ENCODE results near the gene INPP5K.
A peak's percentile ranks its signal among the peaks of the same experiment; 100 is the strongest.
"Not testable (repeated sequence)": the region's sequence is repeated elsewhere in the genome, so short reads cannot be mapped to it uniquely, and the experiment has no call there.

The INPP5K gene

DNA sequence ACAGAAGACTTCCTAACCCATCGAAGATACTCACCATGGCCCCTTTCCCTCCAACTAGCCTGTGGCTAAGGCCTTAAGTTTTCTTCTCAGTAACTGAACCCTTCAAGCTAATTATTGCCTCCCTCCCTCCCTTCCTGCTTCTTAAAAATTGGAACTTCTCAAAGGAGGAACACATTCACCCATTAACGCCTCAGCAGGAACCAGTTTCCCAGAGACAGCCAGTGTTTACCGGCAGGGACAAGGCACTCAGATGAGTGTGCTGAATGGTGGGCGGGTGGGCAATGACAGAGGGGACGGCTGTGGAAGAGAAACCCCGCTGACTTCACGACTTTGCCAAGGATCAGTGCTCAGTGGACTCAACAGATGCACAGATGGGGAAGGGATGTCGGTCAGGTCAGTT is 25.9 kb upstream of the INPP5K start:
- Histone ChIP-seq H3K9me3 (ENCODE audit: control insufficient read depth, insufficient read depth, low read length) (no peaks in the 10 kb centered on the region), H3K27me3 (ENCODE audit: control insufficient read depth, insufficient read depth, low read length) (no peaks in the 10 kb centered on the region), H3K27ac (ENCODE audit: low read depth, low read length) (peak overlapping the region; percentile 46), H3K36me3 (ENCODE audit: control insufficient read depth, insufficient read depth, low read length) (peaks cover 63% of the 10 kb centered on the region), H3K4me3 (ENCODE audit: low read depth, low read length) (no peak overlapping the region), H3K9ac (ENCODE audit: low read depth, low read length) (no peak overlapping the region), H3K4me1 (ENCODE audit: control insufficient read depth, insufficient read depth, low read length) (no peaks in the 10 kb centered on the region)

DNA sequence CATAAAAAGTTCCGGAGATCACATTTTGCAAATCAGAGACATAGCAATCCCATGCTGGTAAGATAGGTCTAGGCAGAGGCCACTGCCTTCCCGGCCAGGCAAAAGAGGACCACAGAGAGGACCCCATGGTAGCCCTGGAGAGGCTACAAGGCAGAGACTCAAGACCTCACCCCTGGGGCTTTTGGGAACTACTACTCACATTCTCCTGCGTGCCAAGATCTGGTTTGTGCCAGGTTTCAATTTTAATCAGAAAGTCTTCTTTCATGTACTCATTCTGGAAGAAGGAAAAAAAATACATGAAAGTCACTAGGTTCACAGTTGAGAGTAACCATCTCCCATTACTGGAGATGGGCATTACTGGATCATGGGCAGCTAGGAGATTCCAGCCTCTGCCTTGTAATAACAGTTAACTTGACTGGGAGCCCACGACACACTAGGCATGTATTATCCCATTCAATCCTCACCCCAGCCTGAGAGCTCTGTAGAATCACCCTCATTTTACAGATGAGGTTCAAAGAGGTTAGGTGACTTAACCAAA is 25.0 kb upstream of the INPP5K start:
- Histone ChIP-seq H3K4me1 (ENCODE audit: control insufficient read depth, insufficient read depth, low read length) (no peaks in the 10 kb centered on the region), H3K36me3 (ENCODE audit: control insufficient read depth, insufficient read depth, low read length) (peaks cover 58% of the 10 kb centered on the region), H3K9me3 (ENCODE audit: control insufficient read depth, insufficient read depth, low read length) (no peaks in the 10 kb centered on the region), H3K4me3 (ENCODE audit: low read depth, low read length) (no peak overlapping the region), H3K27ac (ENCODE audit: low read depth, low read length) (no peak overlapping the region), H3K9ac (ENCODE audit: low read depth, low read length) (no peak overlapping the region), H3K27me3 (ENCODE audit: control insufficient read depth, insufficient read depth, low read length) (no peaks in the 10 kb centered on the region)

DNA sequence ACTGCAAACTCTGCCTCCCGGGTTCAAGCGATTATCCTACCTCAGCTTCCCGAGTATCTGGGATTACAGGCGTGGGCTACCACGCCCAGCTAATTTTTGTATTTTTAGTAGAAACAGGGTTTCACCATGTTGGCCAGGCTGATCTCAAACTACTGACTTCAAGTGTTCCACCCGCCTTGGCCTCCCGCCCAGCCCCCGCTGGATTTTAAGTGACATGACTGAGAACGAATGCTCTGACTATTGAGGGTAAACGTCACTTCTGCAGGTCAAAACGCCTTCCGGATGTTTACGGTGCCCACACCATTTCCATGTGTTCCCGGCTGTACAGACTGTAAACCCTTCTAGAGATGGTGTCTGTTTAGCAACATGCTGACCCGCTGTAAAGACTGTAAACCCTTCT is 23.4 kb upstream of the INPP5K start:
- H3K36me3 ChIP-seq (ENCODE audit: control insufficient read depth, insufficient read depth, low read length), result peaks cover 68% of the 10 kb centered on the region
- H3K9ac ChIP-seq (ENCODE audit: low read depth, low read length), result no peak overlapping the region

DNA sequence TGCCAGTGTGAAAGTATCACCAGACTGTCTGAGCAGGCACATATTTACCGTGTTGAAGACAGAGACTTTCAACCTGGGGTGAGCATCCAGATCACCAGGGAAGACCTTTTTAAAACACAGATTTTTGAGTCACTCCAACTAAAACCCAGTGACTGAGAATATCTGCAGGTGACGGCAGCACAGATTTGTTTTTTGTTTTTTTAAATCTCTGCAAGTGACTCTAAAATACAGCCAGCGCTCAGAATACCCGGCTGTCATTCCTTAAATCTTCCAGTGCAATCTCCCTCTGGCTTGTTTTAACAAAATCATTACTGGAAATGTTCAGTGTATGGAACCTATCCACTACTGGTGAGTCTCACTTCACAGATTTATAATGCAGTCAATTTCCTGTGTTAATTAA is 19.3 kb upstream of the INPP5K start:
- H3K27ac ChIP-seq (ENCODE audit: low read depth, low read length), result no peak overlapping the region
- no peaks in the 10 kb centered on the region for H3K4me1 ChIP-seq (ENCODE audit: control insufficient read depth, insufficient read depth, low read length)
- no peaks in the 10 kb centered on the region for H3K9me3 ChIP-seq (ENCODE audit: control insufficient read depth, insufficient read depth, low read length)
- H3K4me3 ChIP-seq (ENCODE audit: low read depth, low read length), result no peak overlapping the region
- H3K36me3 ChIP-seq (ENCODE audit: control insufficient read depth, insufficient read depth, low read length), result peaks cover 75% of the 10 kb centered on the region
- no peaks in the 10 kb centered on the region for H3K27me3 ChIP-seq (ENCODE audit: control insufficient read depth, insufficient read depth, low read length)
- H3K9ac ChIP-seq (ENCODE audit: low read depth, low read length), result no peak overlapping the region

More for the DNA sequence above, 23.4 kb upstream of the INPP5K start:
- Histone ChIP-seq H3K9me3 (ENCODE audit: control insufficient read depth, insufficient read depth, low read length) (no peaks in the 10 kb centered on the region), H3K27me3 (ENCODE audit: control insufficient read depth, insufficient read depth, low read length) (no peaks in the 10 kb centered on the region), H3K4me3 (ENCODE audit: low read depth, low read length) (no peak overlapping the region), H3K4me1 (ENCODE audit: control insufficient read depth, insufficient read depth, low read length) (no peaks in the 10 kb centered on the region), H3K27ac (ENCODE audit: low read depth, low read length) (no peak overlapping the region)

DNA sequence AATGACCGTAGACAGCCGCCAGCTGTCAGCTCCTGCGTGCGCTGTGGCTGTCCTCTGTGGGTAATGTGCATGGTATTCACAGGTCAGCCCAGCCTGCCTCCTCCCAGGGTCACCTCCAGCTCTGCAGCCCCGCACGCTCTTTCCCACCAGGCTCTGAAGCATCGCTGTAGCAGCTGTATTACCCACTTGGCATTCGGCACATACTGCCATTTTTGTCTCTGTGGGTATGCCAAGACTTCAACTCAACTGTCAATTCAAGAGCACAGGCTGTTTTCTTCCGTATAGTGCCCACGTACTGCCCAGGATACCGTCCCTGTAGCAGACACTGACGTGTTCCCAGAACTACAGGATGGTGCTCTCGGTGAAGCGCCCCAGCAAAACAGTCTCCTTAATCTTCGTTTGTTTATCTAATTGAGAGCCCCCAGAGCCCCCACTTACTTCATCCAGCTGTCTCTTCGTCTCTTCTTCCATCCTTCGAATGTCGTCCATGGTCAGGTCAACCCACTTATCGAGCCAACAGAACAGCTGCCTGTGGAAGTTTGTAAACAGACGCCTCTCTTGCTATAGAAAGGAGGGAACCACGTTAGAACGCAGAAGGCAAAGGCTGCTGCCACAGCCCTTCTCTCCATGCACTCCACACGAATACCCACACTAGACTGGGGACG is 17.4 kb upstream of the INPP5K start:
- no peaks in the 10 kb centered on the region for H3K4me1 ChIP-seq (ENCODE audit: control insufficient read depth, insufficient read depth, low read length)
- H3K9ac ChIP-seq (ENCODE audit: low read depth, low read length), result no peak overlapping the region
- H3K4me3 ChIP-seq (ENCODE audit: low read depth, low read length), result no peak overlapping the region
- H3K27ac ChIP-seq (ENCODE audit: low read depth, low read length), result no peak overlapping the region
- H3K9me3 ChIP-seq (ENCODE audit: control insufficient read depth, insufficient read depth, low read length), result no peaks in the 10 kb centered on the region
- no peaks in the 10 kb centered on the region for H3K27me3 ChIP-seq (ENCODE audit: control insufficient read depth, insufficient read depth, low read length)
- H3K36me3 ChIP-seq (ENCODE audit: control insufficient read depth, insufficient read depth, low read length), result peaks cover 69% of the 10 kb centered on the region

DNA sequence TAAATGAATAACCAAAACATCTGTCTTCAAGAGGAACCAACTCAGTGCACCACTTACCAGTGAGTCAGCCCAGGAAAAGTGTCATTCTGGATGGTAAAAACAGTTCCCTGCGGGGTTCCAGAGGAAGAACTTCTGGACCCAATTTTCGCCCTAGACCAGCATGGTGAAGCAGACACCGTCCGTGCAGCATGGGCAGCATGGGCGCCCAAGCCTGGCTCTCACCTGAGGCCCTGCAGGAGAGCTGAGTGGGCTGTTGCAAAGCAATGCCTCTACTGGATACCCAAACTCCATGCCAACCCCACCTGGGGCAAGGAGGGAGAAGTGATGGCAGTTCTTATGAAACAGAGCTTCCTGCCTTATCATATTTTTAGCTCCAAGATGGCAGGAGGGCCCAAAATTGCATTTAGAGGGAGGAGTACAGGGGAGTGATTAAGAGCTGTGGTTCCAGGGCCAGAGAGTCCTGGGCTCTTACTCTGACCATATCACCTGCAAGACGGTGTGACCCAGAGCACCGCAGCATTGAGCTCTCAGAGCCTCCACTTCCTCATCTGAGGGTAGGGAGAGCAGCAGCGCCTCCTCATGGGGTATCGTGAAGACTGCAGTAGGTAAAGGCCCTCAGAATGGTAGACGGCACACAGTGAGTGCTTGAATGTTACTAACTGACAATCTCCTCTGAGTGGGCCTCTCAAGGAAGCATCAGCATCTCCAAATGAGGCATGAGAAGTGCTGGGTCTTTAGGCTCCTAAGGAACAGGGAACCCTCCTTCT is 16.6 kb upstream of the INPP5K start:
- peaks cover 61% of the 10 kb centered on the region for H3K36me3 ChIP-seq (ENCODE audit: control insufficient read depth, insufficient read depth, low read length)
- no peaks in the 10 kb centered on the region for H3K27me3 ChIP-seq (ENCODE audit: control insufficient read depth, insufficient read depth, low read length)
- H3K27ac ChIP-seq (ENCODE audit: low read depth, low read length), result no peak overlapping the region
- no peaks in the 10 kb centered on the region for H3K4me1 ChIP-seq (ENCODE audit: control insufficient read depth, insufficient read depth, low read length)
- no peak overlapping the region for H3K4me3 ChIP-seq (ENCODE audit: low read depth, low read length)
- no peaks in the 10 kb centered on the region for H3K9me3 ChIP-seq (ENCODE audit: control insufficient read depth, insufficient read depth, low read length)
- H3K9ac ChIP-seq (ENCODE audit: low read depth, low read length), result no peak overlapping the region

DNA sequence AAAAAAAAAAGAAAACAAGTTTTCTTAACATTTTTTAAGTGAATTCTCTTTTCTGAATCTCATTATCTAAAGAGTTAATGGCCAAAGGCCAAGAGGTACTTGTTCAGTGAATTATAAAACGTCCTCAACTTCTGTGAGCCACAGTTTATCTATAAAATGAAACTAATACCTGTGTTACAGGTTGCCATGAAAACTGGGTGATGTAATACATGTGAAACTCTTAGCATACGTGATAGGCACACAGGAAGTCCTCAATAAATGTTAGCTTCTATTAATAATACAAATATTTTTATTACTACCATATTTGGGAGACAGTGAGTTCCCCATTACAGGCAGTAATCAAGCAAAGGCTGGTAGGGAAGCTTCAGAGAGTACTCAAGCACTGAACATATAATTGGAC is 13.5 kb upstream of the INPP5K start:
- H3K9ac ChIP-seq (ENCODE audit: low read depth, low read length), result no peak overlapping the region
- no peak overlapping the region for H3K27ac ChIP-seq (ENCODE audit: low read depth, low read length)
- peaks cover 63% of the 10 kb centered on the region for H3K36me3 ChIP-seq (ENCODE audit: control insufficient read depth, insufficient read depth, low read length)
- no peak overlapping the region for H3K4me3 ChIP-seq (ENCODE audit: low read depth, low read length)
- no peaks in the 10 kb centered on the region for H3K27me3 ChIP-seq (ENCODE audit: control insufficient read depth, insufficient read depth, low read length)
- no peaks in the 10 kb centered on the region for H3K4me1 ChIP-seq (ENCODE audit: control insufficient read depth, insufficient read depth, low read length)
- no peaks in the 10 kb centered on the region for H3K9me3 ChIP-seq (ENCODE audit: control insufficient read depth, insufficient read depth, low read length)

DNA sequence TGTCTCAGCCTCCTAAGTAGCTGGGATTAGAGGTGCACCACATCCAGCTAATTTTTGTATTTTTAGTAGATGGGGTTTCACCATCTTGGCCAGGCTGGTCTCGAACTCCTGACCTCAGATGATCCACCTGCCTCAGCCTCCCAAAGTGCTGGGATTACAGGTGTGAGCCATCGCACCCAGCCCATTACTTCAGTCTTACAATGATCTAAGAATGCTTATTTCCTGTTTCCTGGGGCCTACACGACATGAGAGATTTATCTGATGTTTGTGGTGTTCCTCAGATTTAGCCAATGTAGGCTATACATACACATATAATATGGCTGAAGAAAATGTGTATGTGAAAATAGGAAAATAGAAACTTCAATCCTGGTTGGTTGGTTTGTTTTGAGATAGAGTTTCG is 10.5 kb upstream of the INPP5K start:
- H3K9ac ChIP-seq (ENCODE audit: low read depth, low read length); H3K27ac ChIP-seq (ENCODE audit: low read depth, low read length); H3K27me3 ChIP-seq (ENCODE audit: control insufficient read depth, insufficient read depth, low read length); H3K4me3 ChIP-seq (ENCODE audit: low read depth, low read length); H3K4me1 ChIP-seq (ENCODE audit: control insufficient read depth, insufficient read depth, low read length); H3K9me3 ChIP-seq (ENCODE audit: control insufficient read depth, insufficient read depth, low read length): not testable (repeated sequence)
- H3K36me3 ChIP-seq (ENCODE audit: control insufficient read depth, insufficient read depth, low read length), result peaks cover 44% of the 10 kb centered on the region

DNA sequence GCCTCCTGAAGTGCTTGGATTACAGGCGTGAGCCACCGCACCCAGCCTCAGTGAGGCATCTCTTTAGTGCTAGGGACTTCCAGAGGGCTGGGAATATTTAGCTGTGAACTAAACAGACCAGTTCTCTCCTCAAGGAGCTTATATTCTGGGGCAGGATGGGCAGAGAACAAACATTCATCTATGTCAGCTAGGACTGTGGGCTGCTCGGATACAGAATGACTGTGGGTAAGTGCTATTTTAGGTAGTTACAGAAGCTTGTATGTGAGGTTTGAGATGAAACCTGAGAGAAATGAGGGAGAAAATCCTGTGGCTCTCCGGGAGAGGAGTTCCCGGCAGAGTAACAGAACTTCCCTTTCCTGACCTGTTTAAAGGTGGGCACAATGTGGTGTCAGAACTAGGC is 6.2 kb upstream of the INPP5K start:
- Histone ChIP-seq H3K27me3 (ENCODE audit: control insufficient read depth, insufficient read depth, low read length) (no peaks in the 10 kb centered on the region), H3K36me3 (ENCODE audit: control insufficient read depth, insufficient read depth, low read length) (peaks cover 35% of the 10 kb centered on the region), H3K4me1 (ENCODE audit: control insufficient read depth, insufficient read depth, low read length) (no peaks in the 10 kb centered on the region), H3K4me3 (ENCODE audit: low read depth, low read length) (no peak overlapping the region), H3K27ac (ENCODE audit: low read depth, low read length) (no peak overlapping the region), H3K9ac (ENCODE audit: low read depth, low read length) (no peak overlapping the region), H3K9me3 (ENCODE audit: control insufficient read depth, insufficient read depth, low read length) (no peaks in the 10 kb centered on the region)

DNA sequence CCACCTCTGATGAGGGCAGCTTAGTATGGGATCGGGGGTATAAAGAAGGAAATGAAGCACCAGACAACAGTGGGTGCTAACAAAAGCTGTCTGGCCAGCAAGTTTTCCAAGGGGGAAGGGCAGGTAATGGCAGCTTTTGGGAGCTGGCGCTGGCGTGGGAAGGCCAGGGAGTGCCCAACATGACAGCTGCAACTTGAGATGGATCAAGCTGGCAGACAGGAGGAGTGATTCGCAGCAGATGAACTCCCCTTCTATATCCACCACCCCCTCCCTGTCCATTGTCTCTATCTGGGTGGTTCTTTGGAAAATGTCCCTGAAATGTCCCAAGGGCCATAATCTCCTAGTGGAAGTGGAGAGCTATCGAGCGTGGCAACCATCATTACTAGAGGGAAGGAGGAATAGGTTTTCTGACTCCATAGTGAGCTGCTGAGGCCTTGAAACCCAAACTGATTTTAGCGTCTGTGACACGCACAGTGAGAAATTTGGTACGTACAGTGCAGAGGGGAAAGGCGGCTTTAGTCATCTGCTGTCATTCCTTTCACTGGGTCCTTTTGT is 4.8 kb upstream of the INPP5K start:
- Histone ChIP-seq H3K36me3 (ENCODE audit: control insufficient read depth, insufficient read depth, low read length) (peaks cover 24% of the 10 kb centered on the region), H3K27ac (ENCODE audit: low read depth, low read length) (no peak overlapping the region), H3K9ac (ENCODE audit: low read depth, low read length) (no peak overlapping the region), H3K4me3 (ENCODE audit: low read depth, low read length) (no peak overlapping the region), H3K27me3 (ENCODE audit: control insufficient read depth, insufficient read depth, low read length) (no peaks in the 10 kb centered on the region), H3K4me1 (ENCODE audit: control insufficient read depth, insufficient read depth, low read length) (no peaks in the 10 kb centered on the region), H3K9me3 (ENCODE audit: control insufficient read depth, insufficient read depth, low read length) (no peaks in the 10 kb centered on the region)

DNA sequence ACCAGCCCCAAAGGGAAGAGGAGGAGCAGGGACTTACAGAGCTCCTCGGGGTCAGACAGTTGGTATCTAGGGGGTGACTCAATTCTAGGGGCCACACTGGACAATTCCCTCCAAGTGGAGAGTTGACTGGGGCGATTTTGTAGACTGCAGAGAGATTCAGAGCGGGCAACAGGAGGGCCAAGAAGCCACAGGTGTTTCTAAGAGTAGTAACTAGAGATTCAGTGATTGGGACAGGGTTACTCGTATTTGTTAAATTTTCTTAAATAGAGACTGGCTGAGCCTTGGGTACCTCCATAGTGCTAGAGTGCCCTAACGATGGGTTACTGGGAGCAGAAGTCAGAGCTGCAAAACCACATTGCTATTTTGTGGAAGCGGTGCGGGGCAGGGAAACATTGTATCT is 3.3 kb upstream of the INPP5K start:
- no peak overlapping the region for H3K4me3 ChIP-seq (ENCODE audit: low read depth, low read length)
- peaks cover 20% of the 10 kb centered on the region; the same call in 1 of the 2 replicates for H3K36me3 ChIP-seq (ENCODE audit: control insufficient read depth, insufficient read depth, low read length)
- H3K4me1 ChIP-seq (ENCODE audit: control insufficient read depth, insufficient read depth, low read length), result peaks cover 4% of the 10 kb centered on the region; the same call in 1 of the 2 replicates
- H3K9me3 ChIP-seq (ENCODE audit: control insufficient read depth, insufficient read depth, low read length), result no peaks in the 10 kb centered on the region
- H3K27ac ChIP-seq (ENCODE audit: low read depth, low read length), result no peak overlapping the region
- no peaks in the 10 kb centered on the region for H3K27me3 ChIP-seq (ENCODE audit: control insufficient read depth, insufficient read depth, low read length)
- no peak overlapping the region for H3K9ac ChIP-seq (ENCODE audit: low read depth, low read length)

All from HUES48 (cell line).